Measurements from ENCODE around the gene TAF5L.

- no peak for TF ChIP-seq CTCF (conservative IDR thresholded peaks at IDR 0.05; ENCODE audit: low read length)
- TF ChIP-seq EZH2phosphoT487 (IDR thresholded peaks at IDR 0.05; ENCODE audit: borderline replicate concordance, low read depth, low read length): no peak
Measured at GRCh38 chr1:229631966-229632365, 6.0 kb upstream of the TAF5L start.
